DND-41 (cell line): ENCODE results near the gene MFAP2.

Experiments
- ATAC-seq: fragments of 200-7000 bp; cut with Tn5 transposase; 3 replicates; pipeline ENCODE4 v1.9.1; 2021; ENCODE audit warnings: low read depth; ENCODE audit not compliant: insufficient read depth
- DNase-seq: peaks from one replicate; pipeline ENCODE4 v3.0.0-alpha.2; 2020
- H2AFZ ChIP-seq: 2 replicates; pipeline ENCODE4 v1.6.0; 2012; ENCODE audit warnings: low read depth, low read length
- H3K27ac ChIP-seq: 2 replicates; pipeline ENCODE4 v1.5.1; 2012; ENCODE audit warnings: low read length, inconsistent platforms
- H3K27me3 ChIP-seq: fragments of 200-600 bp; sonication (generic); 2 replicates; pipeline ENCODE4 v1.6.0; 2012; ENCODE audit warnings: low read length, mild to moderate bottlenecking, inconsistent platforms; ENCODE audit not compliant: insufficient read depth, poor library complexity
- H3K36me3 ChIP-seq: 2 replicates; pipeline ENCODE4 v1.5.1; 2012; ENCODE audit warnings: low read length, inconsistent platforms; ENCODE audit not compliant: insufficient read depth
- H3K4me1 ChIP-seq: 2 replicates; pipeline ENCODE4 v1.5.1; 2012; ENCODE audit warnings: mild to moderate bottlenecking, low read length; ENCODE audit not compliant: insufficient read depth
- H3K4me2 ChIP-seq: 2 replicates; pipeline ENCODE4 v1.6.0; 2012; ENCODE audit warnings: mild to moderate bottlenecking, moderate library complexity, low read length, inconsistent platforms; ENCODE audit not compliant: insufficient read depth
- H3K4me3 ChIP-seq, 2 experiments: fragments of 200-600 bp in 1 of 2; shearing (Covaris generic) in 1 of 2; 2 replicates each; pipeline ENCODE4 v1.5.1; 2012 to 2016; ENCODE audit warnings: inconsistent platforms in 2 of 2, low read length in 2 of 2, mild to moderate bottlenecking in 2 of 2, low read depth in 1 of 2, moderate library complexity in 1 of 2
- H3K79me2 ChIP-seq: 2 replicates; pipeline ENCODE4 v1.6.0; 2012; ENCODE audit warnings: low read length, inconsistent platforms; ENCODE audit not compliant: insufficient read depth
- H3K9ac ChIP-seq: 2 replicates; pipeline ENCODE4 v1.6.0; 2012; ENCODE audit warnings: low read depth, mild to moderate bottlenecking, inconsistent platforms, low read length, moderate library complexity
- H3K9me3 ChIP-seq: 2 replicates; pipeline ENCODE4 v1.5.1; 2012; ENCODE audit warnings: low read length, moderate library complexity, mild to moderate bottlenecking, inconsistent platforms; ENCODE audit not compliant: insufficient read depth, severe bottlenecking
- H4K20me1 ChIP-seq: 2 replicates; pipeline ENCODE4 v1.6.0; 2012; ENCODE audit warnings: low read length; ENCODE audit not compliant: insufficient read depth
- CTCF ChIP-seq: IDR thresholded peaks from 2 replicates; pipeline ENCODE4 v1.5.1; 2012; ENCODE audit warnings: borderline replicate concordance, low read length, moderate library complexity, mild to moderate bottlenecking; ENCODE audit not compliant: poor library complexity, severe bottlenecking; ENCODE audit errors: extremely low read depth
- EZH2 ChIP-seq: IDR thresholded peaks from 3 replicates; pipeline ENCODE4 v1.6.1; 2012; ENCODE audit warnings: borderline replicate concordance, low read depth, mild to moderate bottlenecking, moderate library complexity, low read length, inconsistent platforms; ENCODE audit not compliant: severe bottlenecking

MFAP2 gene

GRCh38 chr1:16996845-16997244, 16.4 kb upstream of the MFAP2 start:
- Histone ChIP-seq H2AFZ (no peak overlapping the region), H3K27me3 (no peaks in the 10 kb centered on the region), H3K4me3 (no peak overlapping the region), H3K79me2 (no peaks in the 10 kb centered on the region), H3K9ac (no peak overlapping the region), H3K36me3 (peaks cover 28% of the 10 kb centered on the region), H4K20me1 (peaks cover 2% of the 10 kb centered on the region; the same call in 1 of the 2 replicates), H3K9me3 (no peaks in the 10 kb centered on the region), H3K4me1 (no peaks in the 10 kb centered on the region), H3K27ac (no peak overlapping the region), H3K4me2 (no peak overlapping the region)
- DNase-seq: no peak
- TF ChIP-seq CTCF (no peak), EZH2 (no peak)
- ATAC-seq: no peak

- no peaks in the 10 kb centered on the region for H3K27me3 ChIP-seq
- no peaks in the 10 kb centered on the region for H3K9me3 ChIP-seq
- no peak overlapping the region for H3K9ac ChIP-seq
- H3K79me2 ChIP-seq: no peaks in the 10 kb centered on the region
- ATAC-seq (no peak), DNase-seq (no peak)
- peaks cover 21% of the 10 kb centered on the region for H3K36me3 ChIP-seq
- H3K27ac ChIP-seq: no peak overlapping the region
- no peaks in the 10 kb centered on the region for H3K4me1 ChIP-seq
- H4K20me1 ChIP-seq: no peaks in the 10 kb centered on the region; the same call in 1 of the 2 replicates
- TF ChIP-seq CTCF (no peak), EZH2 (no peak)
- no peak overlapping the region for H2AFZ ChIP-seq
- H3K4me3 ChIP-seq: no peak overlapping the region
- no peak overlapping the region for H3K4me2 ChIP-seq
Observed at GRCh38 chr1:16993521-16994038, 13.2 kb upstream of the MFAP2 start.

- Histone ChIP-seq H3K4me3 (no peak overlapping the region), H3K79me2 (no peaks in the 10 kb centered on the region), H4K20me1 (no peaks in the 10 kb centered on the region; the same call in 1 of the 2 replicates), H3K9ac (no peak overlapping the region), H3K27ac (no peak overlapping the region), H3K27me3 (no peaks in the 10 kb centered on the region), H3K36me3 (peaks cover 26% of the 10 kb centered on the region), H3K4me2 (no peak overlapping the region), H3K9me3 (no peaks in the 10 kb centered on the region), H2AFZ (no peak overlapping the region), H3K4me1 (no peaks in the 10 kb centered on the region)
- ATAC-seq: no peak
- no peak for DNase-seq
- no peak for TF ChIP-seq CTCF
- TF ChIP-seq EZH2: no peak
Observed at GRCh38 chr1:16992675-16993074, 12.3 kb upstream of the MFAP2 start.
